Measurements from ENCODE around the gene SP2. TPM values are rescaled to one million over a fixed set of nuclear protein-coding genes. Genes with fewer than 3 reads are reported as not detected.

Gene SP2
- total RNA-seq, 1 donor from 2014 or later = 198 TPM

DNA sequence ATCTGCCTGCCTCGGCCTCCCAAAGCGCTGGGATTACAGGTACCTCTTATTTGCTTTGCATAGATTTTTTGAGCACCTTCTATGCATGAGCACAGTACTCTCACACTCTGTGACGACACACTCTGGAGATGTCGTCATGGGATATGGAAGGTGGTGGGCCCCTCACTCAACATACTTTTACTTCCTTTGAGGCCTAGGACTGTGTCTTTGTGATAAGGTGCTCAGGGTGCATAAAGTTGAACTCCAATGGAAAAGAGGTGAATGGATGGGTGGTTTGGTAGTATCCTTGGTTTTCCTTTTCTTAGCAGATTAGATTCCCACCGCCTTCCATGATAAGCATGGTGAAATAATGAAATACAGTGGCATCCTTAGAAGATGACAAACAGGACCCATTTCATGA, 68.8 kb downstream of the SP2 start:
- H3K9me3 ChIP-seq = no peaks in the 10 kb centered on the region
- intact Hi-C loops (cut with DNase I) = no loop called here
- no peak for DNase-seq (ENCODE audit: low spot score in 2 of 2)
- no peaks in the 10 kb centered on the region for H3K27me3 ChIP-seq
- H3K4me3 ChIP-seq = no peak overlapping the region
- H3K4me1 ChIP-seq = no peaks in the 10 kb centered on the region
- no peak overlapping the region for H3K27ac ChIP-seq
- TF ChIP-seq, protein P1, sequence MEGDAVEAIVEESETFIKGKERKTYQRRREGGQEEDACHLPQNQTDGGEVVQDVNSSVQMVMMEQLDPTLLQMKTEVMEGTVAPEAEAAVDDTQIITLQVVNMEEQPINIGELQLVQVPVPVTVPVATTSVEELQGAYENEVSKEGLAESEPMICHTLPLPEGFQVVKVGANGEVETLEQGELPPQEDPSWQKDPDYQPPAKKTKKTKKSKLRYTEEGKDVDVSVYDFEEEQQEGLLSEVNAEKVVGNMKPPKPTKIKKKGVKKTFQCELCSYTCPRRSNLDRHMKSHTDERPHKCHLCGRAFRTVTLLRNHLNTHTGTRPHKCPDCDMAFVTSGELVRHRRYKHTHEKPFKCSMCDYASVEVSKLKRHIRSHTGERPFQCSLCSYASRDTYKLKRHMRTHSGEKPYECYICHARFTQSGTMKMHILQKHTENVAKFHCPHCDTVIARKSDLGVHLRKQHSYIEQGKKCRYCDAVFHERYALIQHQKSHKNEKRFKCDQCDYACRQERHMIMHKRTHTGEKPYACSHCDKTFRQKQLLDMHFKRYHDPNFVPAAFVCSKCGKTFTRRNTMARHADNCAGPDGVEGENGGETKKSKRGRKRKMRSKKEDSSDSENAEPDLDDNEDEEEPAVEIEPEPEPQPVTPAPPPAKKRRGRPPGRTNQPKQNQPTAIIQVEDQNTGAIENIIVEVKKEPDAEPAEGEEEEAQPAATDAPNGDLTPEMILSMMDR (IDR thresholded peaks at IDR 0.05) = no peak
- no peaks in the 10 kb centered on the region for H3K36me3 ChIP-seq

DNA sequence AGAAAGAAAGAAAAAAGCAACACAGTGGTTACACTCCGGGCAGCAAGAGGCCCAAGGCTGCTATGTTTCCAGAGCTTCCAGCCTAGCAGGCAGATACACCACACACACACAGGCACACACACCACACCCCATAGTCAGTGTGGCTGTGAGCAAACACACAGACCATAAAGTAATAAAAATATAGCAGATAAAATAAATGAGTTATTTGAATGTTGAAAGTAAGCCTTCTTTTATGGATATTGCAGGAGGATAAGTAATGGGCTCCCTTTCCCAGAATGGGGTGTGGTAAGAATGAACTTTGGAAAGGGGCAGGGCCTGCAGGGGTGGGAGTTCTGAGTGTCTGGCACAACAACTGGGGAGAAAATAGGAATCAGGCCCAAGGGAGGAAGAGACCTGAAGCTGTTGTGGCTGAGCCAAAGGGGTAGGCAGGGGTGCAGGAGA, 70.1 kb downstream of the SP2 start:
- Histone ChIP-seq H3K27me3 (no peaks in the 10 kb centered on the region), H3K27ac (no peak overlapping the region), H3K9me3 (no peaks in the 10 kb centered on the region), H3K4me1 (peaks cover 0 to 5% of the 10 kb centered on the region in 2 donors), H3K4me3 (no peak overlapping the region), H3K36me3 (no peaks in the 10 kb centered on the region)
- intact Hi-C loops (cut with DNase I) = no loop called here
- TF ChIP-seq, protein P1 (IDR thresholded peaks at IDR 0.05) = no peak
- no peak for DNase-seq (ENCODE audit: low spot score in 2 of 2)

DNA sequence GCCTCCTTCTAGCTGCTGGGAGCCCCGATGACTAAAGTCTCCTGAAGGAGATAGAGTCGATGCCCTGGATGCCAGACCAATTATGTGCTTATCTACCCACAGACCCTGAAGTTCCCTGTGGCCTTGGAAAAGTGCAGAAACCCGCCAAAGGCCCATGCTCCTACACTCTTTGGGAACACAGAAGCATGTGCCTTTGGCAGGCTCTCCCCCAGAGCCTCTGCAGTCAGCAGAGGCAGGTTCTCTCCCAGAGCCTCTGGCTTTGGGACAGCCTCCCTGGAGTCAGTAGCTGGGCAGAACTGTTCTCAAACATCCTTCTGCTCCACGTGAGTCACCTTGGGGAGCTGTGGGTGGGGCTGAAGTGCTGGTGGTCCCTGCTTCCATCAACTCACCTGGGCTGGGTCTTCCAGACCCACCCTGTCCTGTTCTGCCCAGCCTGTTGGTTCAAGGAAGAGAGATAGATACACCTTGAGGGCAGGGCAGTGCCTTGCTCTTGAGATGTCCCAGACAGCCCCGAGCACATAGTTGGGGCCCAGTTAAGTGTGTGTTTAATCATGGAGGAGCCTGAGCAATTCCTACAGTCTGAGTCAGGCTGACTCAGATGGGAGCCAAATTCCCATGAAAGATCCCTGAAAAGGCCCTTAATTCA, 71.7 kb downstream of the SP2 start:
- intact Hi-C loops (cut with DNase I) = no loop called here
- Histone ChIP-seq H3K4me3 (no peak overlapping the region), H3K9me3 (no peaks in the 10 kb centered on the region), H3K36me3 (no peaks in the 10 kb centered on the region), H3K4me1 (peaks cover 3 to 15% of the 10 kb centered on the region in 2 donors), H3K27ac (no peak overlapping the region), H3K27me3 (no peaks in the 10 kb centered on the region)
- DNase-seq (ENCODE audit: low spot score in 2 of 2) = no peak
- TF ChIP-seq, protein P1 (IDR thresholded peaks at IDR 0.05) = no peak

DNA sequence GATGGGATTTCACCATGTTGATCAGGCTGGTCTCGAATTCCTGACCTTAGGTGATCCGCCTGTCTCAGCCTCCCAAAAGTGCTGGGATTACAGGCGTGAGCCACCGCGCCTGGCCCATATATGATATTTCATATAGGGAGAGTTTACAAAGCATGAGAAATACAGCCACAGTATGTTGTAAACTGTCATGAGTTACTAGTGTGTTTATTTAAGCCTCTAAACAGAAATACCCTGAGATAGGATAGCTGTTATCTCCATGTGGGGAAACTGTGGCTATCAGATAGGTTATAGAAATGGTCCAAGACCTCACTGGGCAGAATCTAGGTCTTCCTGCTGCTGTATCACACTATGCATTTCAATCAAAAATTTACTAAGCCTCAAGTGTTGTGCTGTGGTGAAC, 72.8 kb downstream of the SP2 start:
- TF ChIP-seq, protein P1 (IDR thresholded peaks at IDR 0.05) = no peak
- no peak overlapping the region for H3K4me3 ChIP-seq
- H3K27me3 ChIP-seq = no peaks in the 10 kb centered on the region
- no peaks in the 10 kb centered on the region for H3K9me3 ChIP-seq
- intact Hi-C loops (cut with DNase I) = no loop called here
- H3K27ac ChIP-seq = no peak overlapping the region
- H3K36me3 ChIP-seq = peaks cover 0 to 6% of the 10 kb centered on the region in 2 donors
- no peak for DNase-seq (ENCODE audit: low spot score in 2 of 2)
- peaks cover 3 to 15% of the 10 kb centered on the region in 2 donors for H3K4me1 ChIP-seq

DNA sequence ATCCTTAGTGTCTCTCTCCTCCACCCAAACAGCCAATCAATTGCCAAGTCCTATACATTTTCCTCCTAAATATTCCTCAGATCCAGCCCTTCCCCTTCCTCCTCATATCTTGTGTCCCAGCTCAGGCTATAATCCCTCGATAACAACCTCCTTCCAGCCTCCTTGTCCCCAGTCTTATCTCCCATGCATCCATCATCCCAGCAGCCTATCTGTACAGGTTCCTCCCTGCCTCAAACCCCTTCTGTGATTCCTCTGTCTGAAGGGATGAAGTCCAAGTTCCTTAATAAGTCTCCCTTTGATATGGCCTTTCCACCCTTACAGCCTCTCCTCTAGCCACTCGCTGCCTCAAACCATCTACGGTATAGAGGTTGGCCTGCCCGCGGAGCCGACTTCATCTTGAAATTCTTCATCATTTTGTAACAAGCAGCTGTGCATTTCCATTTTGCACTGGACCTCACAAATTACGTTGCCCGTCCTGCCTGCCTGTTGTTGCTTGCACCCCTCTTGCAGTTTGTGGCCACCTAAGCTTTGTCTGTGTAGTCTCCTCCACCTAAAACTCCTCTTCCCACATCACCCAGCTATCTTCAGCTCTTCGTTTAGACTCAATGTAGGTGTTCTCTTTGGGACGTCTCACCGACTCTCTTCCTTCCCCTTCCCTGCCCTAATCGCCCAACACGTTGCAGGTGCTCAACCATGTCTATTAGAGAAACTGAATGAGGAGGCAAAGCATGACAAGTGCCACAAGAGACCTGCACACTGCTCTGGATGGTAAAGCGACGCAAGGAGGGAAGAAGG, 74.1 kb downstream of the SP2 start:
- Histone ChIP-seq H3K27me3 (no peaks in the 10 kb centered on the region), H3K9me3 (no peaks in the 10 kb centered on the region), H3K36me3 (peaks cover 10 to 18% of the 10 kb centered on the region in 2 donors), H3K27ac (no peak overlapping the region), H3K4me3 (peak overlapping the region; percentile 40 to 58), H3K4me1 (peaks cover 3 to 15% of the 10 kb centered on the region in 2 donors)
- TF ChIP-seq, protein P1 (IDR thresholded peaks at IDR 0.05) = no peak
- intact Hi-C loops (cut with DNase I) = loop anchor here (1.0 to 5.0 kb wide), 8 partner anchors 21 to 922 kb away; partner anchors contain the start of genes ATP5MC1, NFE2L1, PNPO and SCRN2
- no peak for DNase-seq (ENCODE audit: low spot score in 2 of 2)

All from ascending aorta (tissue), 2 donors.